ENCODE results near the gene ARHGAP11B.
"Not testable (repeated sequence)": the region's sequence is repeated elsewhere in the genome, so short reads cannot be mapped to it uniquely, and the experiment has no call there.

ARHGAP11B gene
- long read RNA-seq = 0 reads

DNA sequence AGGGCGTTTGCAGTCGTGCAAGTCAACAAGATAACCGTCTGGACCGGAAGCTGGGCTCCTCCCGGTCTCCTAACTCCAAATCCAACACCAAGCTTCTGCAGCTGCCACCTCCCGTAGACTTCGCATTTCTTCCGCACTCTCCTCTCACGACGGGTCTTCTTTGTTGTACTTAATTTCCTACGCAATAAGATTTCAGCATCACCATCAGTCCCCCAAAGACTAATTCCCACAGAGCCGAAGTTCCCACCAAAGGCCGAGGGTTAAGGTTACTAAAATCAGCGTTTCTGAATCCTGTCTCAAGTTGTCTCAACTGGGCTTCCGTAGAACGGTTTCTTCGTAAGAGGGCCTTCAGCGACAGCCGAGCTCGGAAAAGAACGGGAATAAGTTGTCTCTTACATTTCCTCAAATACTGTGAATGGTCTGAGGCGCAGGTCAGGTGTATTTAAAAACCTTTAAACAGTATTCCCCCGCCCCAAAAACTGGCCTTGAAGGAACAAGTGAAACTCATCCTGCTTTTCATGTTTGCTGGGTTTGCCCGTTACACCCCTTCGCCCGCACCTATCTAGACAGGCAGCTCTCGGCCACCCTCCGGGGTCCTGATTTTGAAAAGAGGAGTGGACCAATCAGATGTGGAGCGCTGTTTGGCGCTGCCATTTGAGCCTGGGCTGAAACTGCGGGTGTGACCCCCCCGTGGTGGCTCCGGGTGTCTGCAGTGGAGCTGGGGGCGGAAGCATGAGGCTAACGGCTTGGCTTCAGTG lies at the start of gene ARHGAP11B:
Gene ARHGAP11B (plus strand): TSS at position 693 of the 758 bp plus-strand sequence.
- H3K27ac ChIP-seq (replicated peaks) = peak within 1 kb of the TSS; percentile 88
- H3K36me3 ChIP-seq; H3K4me1 ChIP-seq; H3K27me3 ChIP-seq (ENCODE audit: low read depth); H3K9me3 ChIP-seq (replicated peaks); intact Hi-C loops (cut with micrococcal nuclease): not testable (repeated sequence)
- H3K4me3 ChIP-seq = peak within 1 kb of the TSS; percentile 68
- DNase-seq = peak; percentile 83

- H3K4me1 ChIP-seq; H3K36me3 ChIP-seq; H3K9me3 ChIP-seq (replicated peaks); H3K4me3 ChIP-seq; H3K27ac ChIP-seq (replicated peaks); DNase-seq; intact Hi-C loops (cut with micrococcal nuclease); H3K27me3 ChIP-seq (ENCODE audit: low read depth): not testable (repeated sequence)
Measured at GRCh38 chr15:30579394-30579970, 46.4 kb upstream of the ARHGAP11B start.

DNA sequence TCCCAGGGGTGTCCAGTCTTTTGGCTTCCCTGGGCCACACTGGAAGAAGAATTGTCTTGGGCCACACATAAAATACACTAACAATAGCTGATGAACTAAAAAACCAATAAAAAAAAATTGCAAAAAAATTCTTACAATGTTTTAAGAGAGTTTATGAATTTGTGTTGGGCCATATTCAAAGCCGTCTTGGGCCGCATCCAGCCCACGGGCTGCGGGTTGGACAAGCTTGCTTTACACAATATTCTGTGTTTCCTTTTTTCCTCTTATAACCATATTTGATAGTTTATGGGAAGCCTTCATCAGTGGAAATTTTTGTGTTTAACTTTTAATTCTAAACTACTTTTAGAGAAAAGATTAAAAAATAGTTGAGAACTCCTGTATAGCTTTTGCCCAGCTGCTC lies 45.2 kb upstream of the ARHGAP11B start:
- H3K27me3 ChIP-seq (ENCODE audit: low read depth); H3K4me1 ChIP-seq; H3K4me3 ChIP-seq; DNase-seq; H3K27ac ChIP-seq (replicated peaks); H3K9me3 ChIP-seq (replicated peaks); intact Hi-C loops (cut with micrococcal nuclease); H3K36me3 ChIP-seq: not testable (repeated sequence)

DNA sequence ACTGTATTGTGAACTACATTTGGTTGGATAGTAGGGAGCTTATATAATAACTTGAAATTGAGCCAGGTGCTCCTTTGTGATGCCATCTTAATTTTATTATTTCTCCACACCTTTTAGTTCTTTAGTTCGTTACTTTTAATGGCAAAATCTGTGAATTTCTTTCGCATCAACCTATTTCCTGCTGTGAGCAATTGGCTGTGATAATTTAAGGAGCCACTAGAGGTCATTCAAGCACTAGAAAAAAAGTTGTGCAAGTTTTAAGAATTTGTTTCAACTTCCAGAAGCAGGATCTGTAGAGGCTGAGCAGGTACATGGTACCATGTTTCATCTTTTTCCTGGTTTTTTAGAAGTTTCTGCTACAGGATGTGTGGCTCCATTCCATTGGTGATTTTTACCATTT lies 27.0 kb upstream of the ARHGAP11B start:
- H3K27ac ChIP-seq (replicated peaks); H3K27me3 ChIP-seq (ENCODE audit: low read depth); intact Hi-C loops (cut with micrococcal nuclease); DNase-seq; H3K36me3 ChIP-seq; H3K4me3 ChIP-seq; H3K9me3 ChIP-seq (replicated peaks); H3K4me1 ChIP-seq: not testable (repeated sequence)
- TF ChIP-seq, protein P1, sequence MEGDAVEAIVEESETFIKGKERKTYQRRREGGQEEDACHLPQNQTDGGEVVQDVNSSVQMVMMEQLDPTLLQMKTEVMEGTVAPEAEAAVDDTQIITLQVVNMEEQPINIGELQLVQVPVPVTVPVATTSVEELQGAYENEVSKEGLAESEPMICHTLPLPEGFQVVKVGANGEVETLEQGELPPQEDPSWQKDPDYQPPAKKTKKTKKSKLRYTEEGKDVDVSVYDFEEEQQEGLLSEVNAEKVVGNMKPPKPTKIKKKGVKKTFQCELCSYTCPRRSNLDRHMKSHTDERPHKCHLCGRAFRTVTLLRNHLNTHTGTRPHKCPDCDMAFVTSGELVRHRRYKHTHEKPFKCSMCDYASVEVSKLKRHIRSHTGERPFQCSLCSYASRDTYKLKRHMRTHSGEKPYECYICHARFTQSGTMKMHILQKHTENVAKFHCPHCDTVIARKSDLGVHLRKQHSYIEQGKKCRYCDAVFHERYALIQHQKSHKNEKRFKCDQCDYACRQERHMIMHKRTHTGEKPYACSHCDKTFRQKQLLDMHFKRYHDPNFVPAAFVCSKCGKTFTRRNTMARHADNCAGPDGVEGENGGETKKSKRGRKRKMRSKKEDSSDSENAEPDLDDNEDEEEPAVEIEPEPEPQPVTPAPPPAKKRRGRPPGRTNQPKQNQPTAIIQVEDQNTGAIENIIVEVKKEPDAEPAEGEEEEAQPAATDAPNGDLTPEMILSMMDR (IDR thresholded peaks at IDR 0.05; ENCODE audit: borderline replicate concordance) = peak; percentile 30

DNA sequence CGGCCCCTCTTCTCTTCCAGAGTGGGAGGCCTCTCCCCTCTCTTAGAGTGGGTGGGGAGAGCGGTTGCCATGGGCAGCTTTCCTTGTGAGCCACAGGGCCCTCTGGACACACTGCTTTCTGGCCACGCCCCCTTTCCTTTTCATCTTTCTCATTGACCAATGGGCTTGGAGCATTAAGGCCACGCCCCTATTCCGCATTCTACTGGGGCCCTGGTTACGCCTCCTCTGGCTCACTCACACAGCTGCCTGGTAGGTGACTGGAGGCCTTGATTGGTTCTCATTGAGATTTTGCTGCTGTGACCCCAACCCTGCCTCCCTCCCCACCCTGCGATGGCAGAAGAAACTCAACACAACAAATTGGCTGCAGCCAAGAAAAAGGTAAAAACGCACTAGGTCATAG lies 22.1 kb upstream of the ARHGAP11B start, which contains the start of gene GOLGA8H:
Gene GOLGA8H (plus strand): TSS at position 233 of the 400 bp plus-strand sequence. CDS start 98 bp downstream, at position 331.
- intact Hi-C loops (cut with micrococcal nuclease); DNase-seq; H3K4me1 ChIP-seq; H3K9me3 ChIP-seq (replicated peaks); H3K4me3 ChIP-seq; H3K27me3 ChIP-seq (ENCODE audit: low read depth); H3K27ac ChIP-seq (replicated peaks); H3K36me3 ChIP-seq: not testable (repeated sequence)

DNA sequence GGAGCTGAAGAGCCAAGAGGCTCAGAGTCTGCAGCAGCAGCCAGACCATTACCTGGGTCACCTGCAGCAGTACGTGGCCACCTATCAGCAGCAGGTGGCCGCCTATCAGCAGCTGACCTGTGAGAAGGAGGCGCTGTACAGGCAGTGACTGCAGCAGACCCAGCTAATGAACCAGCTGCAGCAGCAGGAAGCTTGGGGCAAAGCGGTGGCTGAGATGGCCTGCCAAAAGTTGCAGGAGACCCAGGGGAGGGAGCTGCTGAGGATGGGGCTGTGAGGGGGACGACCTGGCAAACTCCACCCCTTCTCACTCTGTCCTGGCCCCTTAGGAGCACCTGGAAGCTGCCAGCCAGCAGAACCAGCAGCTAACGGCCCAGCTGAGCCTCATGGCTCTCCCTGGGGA lies 13.7 kb upstream of the ARHGAP11B start:
- DNase-seq; H3K4me3 ChIP-seq; H3K27me3 ChIP-seq (ENCODE audit: low read depth); H3K36me3 ChIP-seq; H3K9me3 ChIP-seq (replicated peaks); intact Hi-C loops (cut with micrococcal nuclease); H3K27ac ChIP-seq (replicated peaks); H3K4me1 ChIP-seq: not testable (repeated sequence)

DNA sequence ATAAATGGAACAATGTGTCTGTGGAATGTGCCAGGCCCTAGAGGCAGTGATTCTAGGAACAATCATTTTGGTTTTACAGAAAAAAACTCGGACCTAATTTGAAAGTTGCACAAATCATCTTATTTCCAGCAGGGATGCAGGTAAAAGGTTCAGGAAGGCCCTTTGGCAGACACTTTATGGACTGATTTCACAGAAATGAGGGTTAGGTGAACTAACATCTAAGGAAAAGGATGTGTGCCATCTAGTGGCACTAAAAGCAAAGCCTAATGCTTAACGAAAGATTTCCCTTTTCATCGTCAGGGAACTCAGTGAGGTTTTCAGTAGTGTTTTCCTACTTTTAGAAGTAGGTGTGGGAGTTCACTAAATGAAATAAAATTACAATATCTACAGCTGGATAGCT lies 4.6 kb upstream of the ARHGAP11B start:
- intact Hi-C loops (cut with micrococcal nuclease); H3K4me1 ChIP-seq; H3K27ac ChIP-seq (replicated peaks); H3K9me3 ChIP-seq (replicated peaks); DNase-seq; H3K36me3 ChIP-seq; H3K4me3 ChIP-seq; H3K27me3 ChIP-seq (ENCODE audit: low read depth): not testable (repeated sequence)

DNA sequence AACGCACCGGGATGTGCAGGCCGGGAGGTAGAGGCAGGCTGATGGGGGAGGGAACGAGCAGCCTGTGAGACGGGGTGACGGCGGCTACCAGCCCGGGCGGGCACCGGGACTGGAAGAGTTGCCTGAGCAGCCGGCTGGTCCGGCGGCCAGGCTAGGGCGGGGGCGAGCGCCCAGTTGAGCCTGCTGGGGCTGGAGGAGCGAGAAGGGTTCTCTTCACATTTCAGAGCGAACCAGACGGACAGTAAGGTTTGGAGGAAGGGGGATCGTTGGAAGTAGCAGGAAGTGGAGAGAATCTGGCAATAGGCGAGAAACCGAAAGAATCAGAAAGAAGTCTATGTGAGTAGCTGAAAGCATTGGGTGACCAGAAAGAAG lies 252 bp downstream of the ARHGAP11B start:
- H3K27ac ChIP-seq (replicated peaks); intact Hi-C loops (cut with micrococcal nuclease); H3K27me3 ChIP-seq (ENCODE audit: low read depth); H3K36me3 ChIP-seq; H3K4me1 ChIP-seq; DNase-seq; H3K9me3 ChIP-seq (replicated peaks): not testable (repeated sequence)
- H3K4me3 ChIP-seq = peak overlapping the region; percentile 68

- H3K4me1 ChIP-seq; H3K9me3 ChIP-seq (replicated peaks); H3K36me3 ChIP-seq; H3K27ac ChIP-seq (replicated peaks); DNase-seq; H3K27me3 ChIP-seq (ENCODE audit: low read depth); intact Hi-C loops (cut with micrococcal nuclease): not testable (repeated sequence)
- H3K4me3 ChIP-seq = peak overlapping the region; percentile 68
Measured at GRCh38 chr15:30626632-30627031, 704 bp downstream of the ARHGAP11B start.

Measured in left ventricle myocardium inferior (tissue), 1 donor.